ENCODE data around the gene FOXK1. TPM values are rescaled to one million over a fixed set of nuclear protein-coding genes. Genes with fewer than 3 reads are reported as not detected.

The FOXK1 gene
- 10 to 100 TPM; 38.5 to 39.6 TPM for total RNA-seq

DNA sequence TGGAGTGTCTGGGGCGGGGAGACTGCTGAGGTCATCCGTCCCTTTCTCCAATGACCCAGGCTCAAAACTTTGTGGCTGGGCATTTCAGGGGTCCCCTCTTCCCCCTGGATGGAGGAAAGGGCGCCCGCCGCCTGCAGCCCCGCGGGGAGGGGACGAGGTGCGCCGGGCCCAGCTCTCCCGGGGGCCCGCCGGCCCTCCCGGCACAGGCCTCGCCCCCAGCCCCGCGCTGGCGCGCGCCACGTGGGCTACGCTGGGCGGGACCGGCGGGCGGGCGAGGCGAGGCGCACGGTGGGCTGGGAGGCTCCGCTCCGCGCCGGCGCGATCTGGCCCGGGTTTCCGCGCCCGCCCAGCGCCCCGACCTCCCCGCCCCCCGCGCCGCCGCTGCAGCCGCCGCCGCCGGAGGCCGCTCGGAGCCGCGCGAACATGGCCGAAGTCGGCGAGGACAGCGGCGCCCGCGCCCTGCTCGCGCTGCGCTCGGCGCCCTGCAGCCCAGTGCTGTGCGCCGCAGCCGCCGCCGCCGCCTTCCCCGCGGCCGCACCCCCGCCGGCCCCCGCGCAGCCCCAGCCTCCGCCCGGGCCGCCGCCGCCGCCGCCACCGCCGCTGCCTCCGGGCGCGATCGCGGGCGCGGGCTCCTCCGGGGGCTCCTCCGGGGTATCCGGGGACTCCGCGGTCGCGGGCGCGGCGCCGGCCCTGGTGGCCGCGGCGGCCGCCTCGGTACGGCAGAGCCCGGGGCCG, at the start of gene FOXK1:
Gene FOXK1, plus strand, starts transcription at position 410 of the 735 bp plus-strand sequence. Its CDS starts 14 bp downstream, at position 424.
- peak; percentile 78 for DNase-seq
- TF ChIP-seq, protein P1, sequence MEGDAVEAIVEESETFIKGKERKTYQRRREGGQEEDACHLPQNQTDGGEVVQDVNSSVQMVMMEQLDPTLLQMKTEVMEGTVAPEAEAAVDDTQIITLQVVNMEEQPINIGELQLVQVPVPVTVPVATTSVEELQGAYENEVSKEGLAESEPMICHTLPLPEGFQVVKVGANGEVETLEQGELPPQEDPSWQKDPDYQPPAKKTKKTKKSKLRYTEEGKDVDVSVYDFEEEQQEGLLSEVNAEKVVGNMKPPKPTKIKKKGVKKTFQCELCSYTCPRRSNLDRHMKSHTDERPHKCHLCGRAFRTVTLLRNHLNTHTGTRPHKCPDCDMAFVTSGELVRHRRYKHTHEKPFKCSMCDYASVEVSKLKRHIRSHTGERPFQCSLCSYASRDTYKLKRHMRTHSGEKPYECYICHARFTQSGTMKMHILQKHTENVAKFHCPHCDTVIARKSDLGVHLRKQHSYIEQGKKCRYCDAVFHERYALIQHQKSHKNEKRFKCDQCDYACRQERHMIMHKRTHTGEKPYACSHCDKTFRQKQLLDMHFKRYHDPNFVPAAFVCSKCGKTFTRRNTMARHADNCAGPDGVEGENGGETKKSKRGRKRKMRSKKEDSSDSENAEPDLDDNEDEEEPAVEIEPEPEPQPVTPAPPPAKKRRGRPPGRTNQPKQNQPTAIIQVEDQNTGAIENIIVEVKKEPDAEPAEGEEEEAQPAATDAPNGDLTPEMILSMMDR (IDR thresholded peaks at IDR 0.05) = no peak
- CTCF ChIA-PET = interaction anchor here (0.9 to 2.4 kb wide), 4 partner anchors 10 to 65 kb away, joined by 3 to 15 read pairs (median 4); no protein-coding TSS in a partner anchor
- peaks cover 14% of the 10 kb centered on the region for H3K36me3 Mint-ChIP-seq (ENCODE audit: low read depth)
- peak within 1 kb of the TSS; percentile 97 for H3K27ac Mint-ChIP-seq
- no peaks in the 10 kb centered on the region for H3K9me3 Mint-ChIP-seq
- POLR2A ChIA-PET = interaction anchor here (0.7 to 4.3 kb wide), 10 partner anchors 10 to 93 kb away, joined by 3 to 62 read pairs (median 4); partner anchors contain the start of gene AP5Z1
- H3K4me3 Mint-ChIP-seq = peak within 1 kb of the TSS; percentile 89
- peak; percentile 87 for ATAC-seq
- peaks cover 25% of the 10 kb centered on the region for H3K4me1 Mint-ChIP-seq (ENCODE audit: low read depth)
- intact Hi-C loops (cut with micrococcal nuclease) = loop anchor here (5.0 kb wide), 1 partner anchor 65 kb away; no protein-coding TSS in a partner anchor
- H3K27me3 Mint-ChIP-seq = no peaks in the 10 kb centered on the region

DNA sequence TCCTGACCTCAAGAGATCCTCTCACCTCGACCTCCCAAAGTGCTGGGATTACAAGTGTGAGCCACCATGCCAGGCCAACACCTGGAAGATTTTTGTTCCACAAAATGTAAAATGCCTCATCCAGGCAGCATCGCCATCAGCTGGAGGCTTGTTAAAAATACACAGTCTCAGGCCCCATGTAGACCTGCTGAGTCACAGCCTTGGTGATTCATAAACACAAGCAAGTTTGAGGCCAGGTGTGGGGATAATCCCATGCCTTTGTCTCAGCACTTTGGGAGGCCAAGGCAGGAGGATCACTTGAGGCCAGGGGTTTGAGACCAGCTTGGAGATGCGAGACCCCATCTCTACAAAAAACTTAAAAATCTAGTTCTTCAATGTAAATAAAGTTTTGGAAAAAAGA, 49.1 kb upstream of the FOXK1 start:
- peak; percentile 49 for DNase-seq
- H3K9me3 Mint-ChIP-seq = no peaks in the 10 kb centered on the region
- no peaks in the 10 kb centered on the region for H3K4me1 Mint-ChIP-seq (ENCODE audit: low read depth)
- ATAC-seq = peak; percentile 77
- H3K27ac Mint-ChIP-seq = no peak overlapping the region
- ChIA-PET POLR2A (interaction anchor here (1.1 kb wide), 2 partner anchors 9 to 143 kb away, joined by 3 to 4 read pairs; partner anchors contain the start of gene AP5Z1), CTCF (interaction anchor here (1.4 to 2.4 kb wide), 3 partner anchors 21 to 159 kb away, joined by 3 to 7 read pairs (median 4); no protein-coding TSS in a partner anchor)
- TF ChIP-seq, protein P1 (IDR thresholded peaks at IDR 0.05) = no peak
- H3K36me3 Mint-ChIP-seq (ENCODE audit: low read depth) = no peaks in the 10 kb centered on the region
- H3K4me3 Mint-ChIP-seq = no peak overlapping the region
- intact Hi-C loops (cut with micrococcal nuclease) = no loop called here
- no peaks in the 10 kb centered on the region for H3K27me3 Mint-ChIP-seq

DNA sequence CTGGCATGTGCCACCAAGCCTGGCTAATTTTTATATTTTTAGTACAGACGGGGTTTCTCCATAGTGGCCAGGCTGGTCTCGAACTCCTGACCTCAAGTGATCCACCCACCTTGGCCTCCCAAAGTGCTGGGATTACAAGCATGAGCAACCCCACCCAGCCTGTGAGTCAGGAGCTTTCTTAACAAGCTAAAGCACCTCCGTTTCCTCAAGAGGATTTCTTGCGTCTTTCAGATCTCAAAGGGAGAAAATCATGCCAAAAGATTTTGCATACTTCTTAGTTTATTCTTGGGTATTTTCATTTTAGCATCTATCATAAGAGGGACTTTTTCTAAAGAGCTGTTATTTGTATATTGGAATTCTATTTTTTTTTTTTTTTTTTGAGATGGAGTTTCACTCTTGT, 47.9 kb upstream of the FOXK1 start:
- H3K4me1 Mint-ChIP-seq (ENCODE audit: low read depth) = peaks cover 2% of the 10 kb centered on the region
- no peaks in the 10 kb centered on the region for H3K27me3 Mint-ChIP-seq
- no peak overlapping the region for H3K4me3 Mint-ChIP-seq
- no peaks in the 10 kb centered on the region for H3K9me3 Mint-ChIP-seq
- H3K36me3 Mint-ChIP-seq (ENCODE audit: low read depth) = no peaks in the 10 kb centered on the region
- TF ChIP-seq, protein P1 (IDR thresholded peaks at IDR 0.05) = no peak
- CTCF ChIA-PET = interaction anchor here (1.6 to 2.4 kb wide), 2 partner anchors 23 to 27 kb away, joined by 4 to 7 read pairs; no protein-coding TSS in a partner anchor
- no peak overlapping the region for H3K27ac Mint-ChIP-seq
- no peak for DNase-seq
- no peak for ATAC-seq
- intact Hi-C loops (cut with micrococcal nuclease) = no loop called here
- POLR2A ChIA-PET = interaction anchor here (1.1 kb wide), 1 partner anchor 141 kb away, joined by 4 read pairs; the partner anchor contains the start of gene AP5Z1

DNA sequence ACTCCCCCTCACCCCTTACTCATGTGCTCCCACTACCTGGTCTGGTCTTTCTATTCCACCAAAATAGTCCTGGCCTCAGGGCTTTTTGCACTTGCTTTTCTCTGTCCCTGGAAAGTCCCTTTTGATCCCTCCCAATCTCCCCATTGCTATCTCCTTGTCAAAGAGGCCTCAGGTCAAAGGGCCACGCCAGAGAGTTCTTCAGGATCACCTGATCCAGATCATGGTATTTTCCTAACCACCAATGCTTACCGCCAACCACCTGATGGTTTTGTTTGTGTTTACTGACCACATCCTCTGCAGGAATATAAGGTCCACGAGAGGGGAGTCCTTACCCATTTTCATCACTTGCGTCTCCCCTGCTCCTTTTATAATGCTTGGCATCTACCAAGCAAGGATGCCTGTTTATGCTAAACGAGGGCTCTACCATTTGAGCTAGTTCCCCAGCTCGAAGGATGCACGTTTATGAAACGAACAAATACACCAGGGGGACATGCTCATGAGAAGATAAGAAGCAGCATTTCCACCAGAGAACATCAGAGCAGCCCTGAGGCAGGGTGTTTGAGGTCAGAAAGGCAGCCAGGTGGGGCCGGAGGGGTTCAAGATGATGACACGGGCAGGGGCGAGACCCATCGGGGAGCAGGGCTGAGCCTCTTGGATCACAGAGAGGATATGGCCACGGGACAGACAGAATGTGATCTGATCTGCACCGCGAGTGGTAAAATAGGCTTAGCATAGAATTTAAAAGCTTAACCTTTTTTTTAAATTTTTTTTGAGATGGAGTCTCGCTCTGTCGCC, 43.1 kb upstream of the FOXK1 start:
- no peak overlapping the region for H3K27ac Mint-ChIP-seq
- intact Hi-C loops (cut with micrococcal nuclease) = no loop called here

More for the DNA sequence above, 43.1 kb upstream of the FOXK1 start:
- Mint-ChIP-seq H3K4me1 (ENCODE audit: low read depth) (peaks cover 5% of the 10 kb centered on the region), H3K27me3 (no peaks in the 10 kb centered on the region), H3K36me3 (ENCODE audit: low read depth) (peaks cover 3% of the 10 kb centered on the region), H3K4me3 (no peak overlapping the region), H3K9me3 (no peaks in the 10 kb centered on the region)
- DNase-seq (no peak), ATAC-seq (no peak)
- TF ChIP-seq, protein P1 (IDR thresholded peaks at IDR 0.05) = no peak
- ChIA-PET CTCF (interaction anchor here (0.5 kb wide), 1 partner anchor 15 kb away, joined by 3 read pairs; no protein-coding TSS in a partner anchor), POLR2A (interaction anchor here (0.5 kb wide), 1 partner anchor 109 kb away, joined by 3 read pairs; no protein-coding TSS in a partner anchor)
